BJ (cell line): ENCODE data around the gene DNAJC4. TPM values are rescaled to one million over a fixed set of nuclear protein-coding genes. Genes with fewer than 3 reads are reported as not detected.

Source experiments
- CTCF ChIA-PET: fragments of 350-600 bp; formaldehyde crosslinking; extraction: SDS; loops from one replicate; lab custom pipeline; 2021; ENCODE audit warnings: antibody characterized with exemption, inconsistent platforms; lab: Yijun Ruan, JAX
- POLR2A ChIA-PET: fragments of 300-600 bp; sonication (Branson Sonifier 250); formaldehyde crosslinking; extraction: SDS; loops from one replicate; lab custom pipeline; 2021; ENCODE audit warnings: antibody characterized with exemption; lab: Charles Lee
- DNase-seq: peaks from one replicate; pipeline ENCODE4 v3.0.0-alpha.2; 2011; ENCODE audit warnings: low read depth
- H3K27me3 ChIP-seq: 2 replicates; pipeline ENCODE4 v1.6.0; 2011; ENCODE audit warnings: low read length; ENCODE audit not compliant: control insufficient read depth, insufficient read depth
- H3K36me3 ChIP-seq: 2 replicates; pipeline ENCODE4 v1.5.1; 2011; ENCODE audit warnings: low read length; ENCODE audit not compliant: control insufficient read depth, insufficient read depth
- H3K4me3 ChIP-seq: 2 replicates; pipeline ENCODE4 v1.5.1; 2011; ENCODE audit warnings: low read depth, mild to moderate bottlenecking, control low read depth, low read length
- polyA plus RNA-seq: library from polyadenylated mRNA; depleted of rRNA; stranded (reverse); fragments of >200 nt; gene quantifications from 2 replicates; pipeline ENCODE4 v1.2.3, GENCODE V29; 2011
- TF ChIP-seq, protein P1 (sequence below): IDR thresholded peaks from 2 replicates; pipeline ENCODE4 v1.5.1; 2011; ENCODE audit warnings: low read depth, mild to moderate bottlenecking, control low read depth, inconsistent platforms, low read length, moderate library complexity; ENCODE audit not compliant: insufficient read depth

DNAJC4 gene
- polyA plus RNA-seq, 1 experiment: 42.1 TPM

DNA sequence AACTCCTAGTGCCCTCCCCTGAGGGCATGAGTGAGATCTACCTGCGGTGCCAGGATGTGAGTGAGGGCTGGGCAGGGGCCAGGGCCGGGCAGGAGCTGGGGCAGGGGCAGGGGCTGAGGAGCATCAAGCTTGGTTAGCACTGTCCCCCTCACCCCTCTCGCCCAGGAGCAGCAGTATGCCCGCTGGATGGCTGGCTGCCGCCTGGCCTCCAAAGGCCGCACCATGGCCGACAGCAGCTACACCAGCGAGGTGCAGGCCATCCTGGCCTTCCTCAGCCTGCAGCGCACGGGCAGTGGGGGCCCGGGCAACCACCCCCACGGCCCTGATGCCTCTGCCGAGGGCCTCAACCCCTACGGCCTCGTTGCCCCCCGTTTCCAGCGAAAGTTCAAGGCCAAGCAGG lies 10.1 kb upstream of the DNAJC4 start:
- peaks cover 17% of the 10 kb centered on the region for H3K36me3 ChIP-seq
- H3K27me3 ChIP-seq: no peaks in the 10 kb centered on the region
- no peak overlapping the region for H3K4me3 ChIP-seq
- DNase-seq: no peak
- CTCF ChIA-PET: interaction anchor here (4.8 kb wide), 1 partner anchor 14 kb away, joined by 26 read pairs; the partner anchor contains the start of gene FERMT3
- POLR2A ChIA-PET: no interaction called here
- TF ChIP-seq, protein P1, sequence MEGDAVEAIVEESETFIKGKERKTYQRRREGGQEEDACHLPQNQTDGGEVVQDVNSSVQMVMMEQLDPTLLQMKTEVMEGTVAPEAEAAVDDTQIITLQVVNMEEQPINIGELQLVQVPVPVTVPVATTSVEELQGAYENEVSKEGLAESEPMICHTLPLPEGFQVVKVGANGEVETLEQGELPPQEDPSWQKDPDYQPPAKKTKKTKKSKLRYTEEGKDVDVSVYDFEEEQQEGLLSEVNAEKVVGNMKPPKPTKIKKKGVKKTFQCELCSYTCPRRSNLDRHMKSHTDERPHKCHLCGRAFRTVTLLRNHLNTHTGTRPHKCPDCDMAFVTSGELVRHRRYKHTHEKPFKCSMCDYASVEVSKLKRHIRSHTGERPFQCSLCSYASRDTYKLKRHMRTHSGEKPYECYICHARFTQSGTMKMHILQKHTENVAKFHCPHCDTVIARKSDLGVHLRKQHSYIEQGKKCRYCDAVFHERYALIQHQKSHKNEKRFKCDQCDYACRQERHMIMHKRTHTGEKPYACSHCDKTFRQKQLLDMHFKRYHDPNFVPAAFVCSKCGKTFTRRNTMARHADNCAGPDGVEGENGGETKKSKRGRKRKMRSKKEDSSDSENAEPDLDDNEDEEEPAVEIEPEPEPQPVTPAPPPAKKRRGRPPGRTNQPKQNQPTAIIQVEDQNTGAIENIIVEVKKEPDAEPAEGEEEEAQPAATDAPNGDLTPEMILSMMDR: no peak

- TF ChIP-seq, protein P1: no peak
- ChIA-PET CTCF (interaction anchor here (4.8 kb wide), 1 partner anchor 15 kb away, joined by 26 read pairs; the partner anchor contains the start of gene FERMT3), POLR2A (no interaction called here)
- no peak overlapping the region for H3K4me3 ChIP-seq
- no peaks in the 10 kb centered on the region for H3K27me3 ChIP-seq
- no peak for DNase-seq
- H3K36me3 ChIP-seq: peaks cover 17% of the 10 kb centered on the region
Measured at GRCh38 chr11:64220798-64221197, 9.6 kb upstream of the DNAJC4 start.

DNA sequence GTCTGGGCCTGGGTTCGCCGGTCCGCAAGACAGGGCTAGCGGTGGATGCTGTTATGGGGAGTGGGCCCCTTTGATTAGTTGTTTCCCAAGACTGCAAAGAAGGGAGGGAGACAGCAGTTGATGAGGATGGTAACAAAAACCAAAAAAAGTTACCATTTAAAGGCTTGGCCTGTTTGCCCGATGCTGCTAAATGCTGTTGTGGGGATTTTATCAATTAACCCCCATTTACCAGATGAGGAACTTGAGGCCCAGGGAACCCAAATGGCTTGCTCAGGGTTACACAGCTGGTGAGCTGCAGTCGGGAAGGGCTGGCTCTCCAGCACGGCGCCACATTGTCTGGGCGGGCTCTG lies 7.7 kb upstream of the DNAJC4 start:
- no peak for DNase-seq
- Histone ChIP-seq H3K36me3 (peaks cover 17% of the 10 kb centered on the region), H3K4me3 (no peak overlapping the region), H3K27me3 (no peaks in the 10 kb centered on the region)
- TF ChIP-seq, protein P1: no peak
- ChIA-PET CTCF (interaction anchor here (4.8 kb wide), 1 partner anchor 17 kb away, joined by 26 read pairs; the partner anchor contains the start of gene FERMT3), POLR2A (no interaction called here)

- CTCF ChIA-PET: interaction anchor here (0.8 to 4.8 kb wide), 5 partner anchors 7 to 80 kb away, joined by 3 to 26 read pairs (median 6); partner anchors contain the start of gene FERMT3
- POLR2A ChIA-PET: no interaction called here
- TF ChIP-seq, protein P1: no peak
- peaks cover 17% of the 10 kb centered on the region for H3K36me3 ChIP-seq
- no peak for DNase-seq
- no peaks in the 10 kb centered on the region for H3K27me3 ChIP-seq
- H3K4me3 ChIP-seq: no peak overlapping the region
Measured at GRCh38 chr11:64223001-64223651, 7.2 kb upstream of the DNAJC4 start.

- CTCF ChIA-PET: interaction anchor here (0.8 to 4.8 kb wide), 7 partner anchors 8 to 79 kb away, joined by 3 to 26 read pairs (median 5); partner anchors contain the start of gene FERMT3
- POLR2A ChIA-PET: no interaction called here
- DNase-seq: no peak
- TF ChIP-seq, protein P1: no peak
- no peak overlapping the region for H3K4me3 ChIP-seq
- H3K36me3 ChIP-seq: peaks cover 17% of the 10 kb centered on the region
- H3K27me3 ChIP-seq: no peaks in the 10 kb centered on the region
Measured at GRCh38 chr11:64224151-64224890, 6.0 kb upstream of the DNAJC4 start.
